K562 (cell line): ENCODE measurements around the gene KLRC3. TPM values are rescaled to one million over a fixed set of nuclear protein-coding genes. Genes with fewer than 3 reads are reported as not detected.

Experiments
- ATAC-seq: fragments of 200-7000 bp; cut with Tn5 transposase; 3 replicates; pipeline ENCODE4 v1.9.1; 2020; ENCODE audit warnings: moderate library complexity
- BruUV-seq: library from RNA; stranded (reverse); fragments of 400-500 nt; replicated peaks from 2 replicates; lab custom pipeline; 2021; lab: Mats Ljungman, UMichigan
- CTCF ChIA-PET: fragments of 300-600 bp; formaldehyde crosslinking; extraction: SDS; loops from one replicate; lab custom pipeline; 2021; ENCODE audit warnings: low intra/inter-chr PET ratio; lab: Yijun Ruan, JAX
- POLR2A ChIA-PET: fragments of 300-600, 350-650 bp; sonication (Branson Sonifier 250); formaldehyde crosslinking; extraction: SDS; loops from one replicate; lab custom pipeline; 2021; ENCODE audit warnings: antibody characterized with exemption, inconsistent platforms; lab: Yijun Ruan, JAX
- DNase-seq, 4 experiments: peaks; one replicate each; pipeline versions ENCODE4 v3.0.0 to v3.0.0-alpha.2; 2011 to 2018; ENCODE audit warnings: low spot score in 3 of 4, mixed read lengths in 3 of 4; ENCODE audit errors: extremely low read depth in 1 of 4
- FAIRE-seq: peaks from 2 replicates; lab custom pipeline; 2011; peaks lifted over from hg19 to GRCh38; lab: Jason Lieb, UNC
- H2AFZ ChIP-seq: 2 replicates; pipeline ENCODE4 v1.6.0; 2011; ENCODE audit warnings: low read depth, low read length, control low read depth, inconsistent platforms
- H3K27ac ChIP-seq: fragments of 200-600 bp; 3 replicates; pipeline ENCODE4 v1.8.0; 2011; ENCODE audit warnings: low read depth, mild to moderate bottlenecking, control low read depth, inconsistent platforms, low read length, moderate library complexity, mixed read lengths; ENCODE audit errors: extremely low read depth
- H3K27me3 ChIP-seq, 2 experiments: fragments of 300-600 bp in 1 of 2; 2 replicates in 1 of 2; 3 replicates in 1 of 2; pipeline versions ENCODE4 v1.6.0 to v1.8.0; 2011; ENCODE audit warnings: inconsistent platforms in 2 of 2, low read length in 2 of 2, mild to moderate bottlenecking in 1 of 2, mixed read lengths in 1 of 2, moderate library complexity in 1 of 2; ENCODE audit not compliant: control insufficient read depth in 2 of 2, insufficient read depth in 2 of 2
- H3K36me3 ChIP-seq: fragments of 300-600 bp; 3 replicates; pipeline ENCODE4 v1.8.0; 2011; ENCODE audit warnings: mild to moderate bottlenecking, low read length, inconsistent platforms; ENCODE audit not compliant: control insufficient read depth, insufficient read depth
- H3K4me1 ChIP-seq, 2 experiments: fragments of 200-600 bp in 1 of 2; replicated peaks in 1 of 2; 2 replicates in 1 of 2; 3 replicates in 1 of 2; pipeline versions ENCODE4 v1.5.1 to v1.8.0; 2011; ENCODE audit warnings: inconsistent platforms in 2 of 2, low read length in 2 of 2, mild to moderate bottlenecking in 1 of 2, mixed read lengths in 1 of 2, moderate library complexity in 1 of 2; ENCODE audit not compliant: control insufficient read depth in 2 of 2, insufficient read depth in 2 of 2
- H3K4me2 ChIP-seq: 2 replicates; pipeline ENCODE4 v1.6.1; 2011; ENCODE audit warnings: low read length, control low read depth, inconsistent platforms, mixed read lengths; ENCODE audit not compliant: insufficient read depth
- H3K4me3 ChIP-seq: fragments of 200-600 bp; sonication (generic), shearing (Covaris generic); 2 replicates; pipeline ENCODE4 v1.5.1; 2016; ENCODE audit warnings: control low read depth, inconsistent platforms
- H3K79me2 ChIP-seq: fragments of 200-600 bp; 3 replicates; pipeline ENCODE4 v1.8.0; 2011; ENCODE audit warnings: low read length, inconsistent platforms; ENCODE audit not compliant: control insufficient read depth, insufficient read depth
- H3K9ac ChIP-seq, 2 experiments: 2 replicates each; pipeline versions ENCODE4 v1.6.0 to v1.6.1; 2011; ENCODE audit warnings: low read depth in 2 of 2, low read length in 2 of 2, control low read depth in 1 of 2, inconsistent platforms in 1 of 2, mild to moderate bottlenecking in 1 of 2, mixed read lengths in 1 of 2; ENCODE audit not compliant: insufficient read depth in 1 of 2
- H3K9me1 ChIP-seq: one replicate; pipeline ENCODE4 v1.6.0; 2011; ENCODE audit warnings: inconsistent platforms, mild to moderate bottlenecking, low read length, moderate library complexity; ENCODE audit not compliant: control insufficient read depth, insufficient read depth
- H3K9me3 ChIP-seq: replicated peaks from 2 replicates; pipeline ENCODE4 v1.5.1; 2011; ENCODE audit warnings: low read depth, low read length, inconsistent platforms; ENCODE audit not compliant: control insufficient read depth, insufficient read depth
- H4K20me1 ChIP-seq: replicated peaks from 2 replicates; pipeline ENCODE4 v1.6.1; 2011; ENCODE audit warnings: low read length, inconsistent platforms, mixed read lengths; ENCODE audit not compliant: control insufficient read depth, insufficient read depth
- PRDM10 ChIP-seq: fragments of 450-650 bp; IDR thresholded peaks from 2 replicates; pipeline ENCODE4 v1.6.1; 2018; ENCODE audit not compliant: partially characterized antibody
- UBTF ChIP-seq, 2 experiments: IDR thresholded peaks; 2 replicates each; pipeline ENCODE4 v1.6.1; 2012; ENCODE audit warnings: improper control_type of control experiment in 2 of 2, low read depth in 2 of 2, low read length in 2 of 2, borderline replicate concordance in 1 of 2
- WGBS: fragments of 100-300 bp; shearing (Covaris generic); methylation state at CpG from one replicate; pipeline ENCODE4 v1.1.6; 2016; ENCODE audit warnings: low coverage, mixed read lengths; ENCODE audit not compliant: insufficient coverage; ENCODE audit errors: missing lambda C conversion rate; 5-methylcytosine and 5-hydroxymethylcytosine counted together
- in situ Hi-C: fragments of 300-500 bp; cut with MboI; formaldehyde crosslinking; loops from 4 replicates; pipeline ENCODE4 v1.15.0; 2018; ENCODE audit warnings: inconsistent platforms, mixed read lengths
- intact Hi-C: fragments of 100-400 bp; cut with micrococcal nuclease; formaldehyde crosslinking; loops from 2 replicates; pipeline ENCODE4 v1.14.2; 2022
- polyA plus RNA-seq, 8 experiments: library from polyadenylated mRNA; depleted of rRNA in 4 of 8; stranded (reverse) in 5 of 8; unstranded in 3 of 8; fragments of >200 nt; fragmentation: Nextera tagmentation in 2 of 8; fragmentation: Illumina TruSeq in 1 of 8; extraction: Ambion mirVana in 2 of 8; extraction: Trizol in 1 of 8; gene quantifications; 2 replicates each; pipeline versions ENCODE4 v1.2.1 to v1.2.3, GENCODE V29; 2011 to 2014; ENCODE audit warnings: inconsistent platforms in 1 of 8, missing spikeins in 1 of 8
- total RNA-seq, 7 experiments: library from RNA; depleted of rRNA in 6 of 7; stranded (reverse); fragments of >200 nt in 6 of 7; fragmentation: Illumina TruSeq in 2 of 7; extraction: Trizol in 2 of 7; gene quantifications; 2 replicates each; pipeline versions ENCODE4 v1.2.1 to v1.2.3, GENCODE V29; 2011 to 2021; ENCODE audit warnings: low replicate concordance in 1 of 7

KLRC3 gene
- total and polyA plus RNA-seq, 9 of the 15 experiments (the other 6 are each of a cell fraction or from before 2014, with no cell fraction given), result 0.09 to 0.32 (median 0.18) TPM; not detected in 5

GRCh38 chr12:10369557-10370415 is 50.6 kb downstream of the KLRC3 start:
- in situ Hi-C loops (no loop called here), intact Hi-C loops (no loop called here)
- H3K9me1 ChIP-seq, result no peaks in the 10 kb centered on the region
- peaks cover 19% of the 10 kb centered on the region for H3K79me2 ChIP-seq
- TF ChIP-seq UBTF (IDR thresholded peaks at IDR 0.05; ENCODE audit: borderline replicate concordance in 1 of 2, low read depth in 2 of 2, low read length in 2 of 2) (no peak), PRDM10 (peak; percentile 42)
- no peaks in the 10 kb centered on the region; the same call in 1 of the 3 replicates for H3K36me3 ChIP-seq
- H4K20me1 ChIP-seq, result no peaks in the 10 kb centered on the region
- no peak for DNase-seq
- CTCF ChIA-PET, result no interaction called here
- no peak for FAIRE-seq
- H3K4me3 ChIP-seq, result no peak overlapping the region
- peaks cover 4 to 13% of the 10 kb centered on the region in 2 experiments; a peak in 3 of 5 replicates for H3K4me1 ChIP-seq
- H3K4me2 ChIP-seq, result peak overlapping the region; percentile 50
- BruUV-seq, result no TSS peak
- H3K27ac ChIP-seq, result peak overlapping the region; percentile 54; the same call in 1 of the 3 replicates
- H2AFZ ChIP-seq, result peak overlapping the region; percentile 33; the same call in 1 of the 2 replicates
- H3K9ac ChIP-seq, result no peak overlapping the region
- 43% methylated on average over 8 of the region's 8 CpGs for WGBS
- POLR2A ChIA-PET, result no interaction called here
- H3K27me3 ChIP-seq, result no peaks in the 10 kb centered on the region
- H3K9me3 ChIP-seq, result peaks cover 6% of the 10 kb centered on the region
- ATAC-seq, result no peak
